K562 (cell line): ENCODE results near the gene DESI1. TPM values are rescaled to one million over a fixed set of nuclear protein-coding genes. Genes with fewer than 3 reads are reported as not detected.

Experiments
- ATAC-seq: fragments of 200-7000 bp; cut with Tn5 transposase; 3 replicates; pipeline ENCODE4 v1.9.1; 2020; ENCODE audit warnings: moderate library complexity
- BruUV-seq: library from RNA; stranded (reverse); fragments of 400-500 nt; replicated peaks from 2 replicates; lab custom pipeline; 2021; lab: Mats Ljungman, UMichigan
- CTCF ChIA-PET: fragments of 300-600 bp; formaldehyde crosslinking; extraction: SDS; loops from one replicate; lab custom pipeline; 2021; ENCODE audit warnings: low intra/inter-chr PET ratio; lab: Yijun Ruan, JAX
- POLR2A ChIA-PET: fragments of 300-600, 350-650 bp; sonication (Branson Sonifier 250); formaldehyde crosslinking; extraction: SDS; loops from one replicate; lab custom pipeline; 2021; ENCODE audit warnings: antibody characterized with exemption, inconsistent platforms; lab: Yijun Ruan, JAX
- DNase-seq, 4 experiments: peaks; one replicate each; pipeline versions ENCODE4 v3.0.0 to v3.0.0-alpha.2; 2011 to 2018; ENCODE audit warnings: low spot score in 3 of 4, mixed read lengths in 3 of 4; ENCODE audit errors: extremely low read depth in 1 of 4
- FAIRE-seq: peaks from 2 replicates; lab custom pipeline; 2011; peaks lifted over from hg19 to GRCh38; lab: Jason Lieb, UNC
- H2AFZ ChIP-seq: 2 replicates; pipeline ENCODE4 v1.6.0; 2011; ENCODE audit warnings: low read depth, low read length, control low read depth, inconsistent platforms
- H3K27ac ChIP-seq: fragments of 200-600 bp; 3 replicates; pipeline ENCODE4 v1.8.0; 2011; ENCODE audit warnings: low read depth, mild to moderate bottlenecking, control low read depth, inconsistent platforms, low read length, moderate library complexity, mixed read lengths; ENCODE audit errors: extremely low read depth
- H3K27me3 ChIP-seq, 2 experiments: fragments of 300-600 bp in 1 of 2; 2 replicates in 1 of 2; 3 replicates in 1 of 2; pipeline versions ENCODE4 v1.6.0 to v1.8.0; 2011; ENCODE audit warnings: inconsistent platforms in 2 of 2, low read length in 2 of 2, mild to moderate bottlenecking in 1 of 2, mixed read lengths in 1 of 2, moderate library complexity in 1 of 2; ENCODE audit not compliant: control insufficient read depth in 2 of 2, insufficient read depth in 2 of 2
- H3K36me3 ChIP-seq: fragments of 300-600 bp; 3 replicates; pipeline ENCODE4 v1.8.0; 2011; ENCODE audit warnings: mild to moderate bottlenecking, low read length, inconsistent platforms; ENCODE audit not compliant: control insufficient read depth, insufficient read depth
- H3K4me1 ChIP-seq, 2 experiments: fragments of 200-600 bp in 1 of 2; replicated peaks in 1 of 2; 2 replicates in 1 of 2; 3 replicates in 1 of 2; pipeline versions ENCODE4 v1.5.1 to v1.8.0; 2011; ENCODE audit warnings: inconsistent platforms in 2 of 2, low read length in 2 of 2, mild to moderate bottlenecking in 1 of 2, mixed read lengths in 1 of 2, moderate library complexity in 1 of 2; ENCODE audit not compliant: control insufficient read depth in 2 of 2, insufficient read depth in 2 of 2
- H3K4me2 ChIP-seq: 2 replicates; pipeline ENCODE4 v1.6.1; 2011; ENCODE audit warnings: low read length, control low read depth, inconsistent platforms, mixed read lengths; ENCODE audit not compliant: insufficient read depth
- H3K4me3 ChIP-seq: fragments of 200-600 bp; sonication (generic), shearing (Covaris generic); 2 replicates; pipeline ENCODE4 v1.5.1; 2016; ENCODE audit warnings: control low read depth, inconsistent platforms
- H3K79me2 ChIP-seq: fragments of 200-600 bp; 3 replicates; pipeline ENCODE4 v1.8.0; 2011; ENCODE audit warnings: low read length, inconsistent platforms; ENCODE audit not compliant: control insufficient read depth, insufficient read depth
- H3K9ac ChIP-seq, 2 experiments: 2 replicates each; pipeline versions ENCODE4 v1.6.0 to v1.6.1; 2011; ENCODE audit warnings: low read depth in 2 of 2, low read length in 2 of 2, control low read depth in 1 of 2, inconsistent platforms in 1 of 2, mild to moderate bottlenecking in 1 of 2, mixed read lengths in 1 of 2; ENCODE audit not compliant: insufficient read depth in 1 of 2
- H3K9me1 ChIP-seq: one replicate; pipeline ENCODE4 v1.6.0; 2011; ENCODE audit warnings: inconsistent platforms, mild to moderate bottlenecking, low read length, moderate library complexity; ENCODE audit not compliant: control insufficient read depth, insufficient read depth
- H3K9me3 ChIP-seq: replicated peaks from 2 replicates; pipeline ENCODE4 v1.5.1; 2011; ENCODE audit warnings: low read depth, low read length, inconsistent platforms; ENCODE audit not compliant: control insufficient read depth, insufficient read depth
- H4K20me1 ChIP-seq: replicated peaks from 2 replicates; pipeline ENCODE4 v1.6.1; 2011; ENCODE audit warnings: low read length, inconsistent platforms, mixed read lengths; ENCODE audit not compliant: control insufficient read depth, insufficient read depth
- CBFA2T2 ChIP-seq: fragments of 450-650 bp; conservative IDR thresholded peaks from 2 replicates; pipeline ENCODE4 v1.6.1; 2017; ENCODE audit warnings: mild to moderate bottlenecking
- NR2C1 ChIP-seq, 2 experiments: fragments of 450-650 bp; IDR thresholded peaks; 2 replicates each; pipeline ENCODE4 v1.6.1; 2017; ENCODE audit warnings: mild to moderate bottlenecking in 2 of 2, antibody characterized with exemption in 1 of 2, inconsistent platforms in 1 of 2, missing compliant biosample characterization in 1 of 2, missing genetic modification characterization in 1 of 2
- TAF7 ChIP-seq: fragments of 450-650 bp; IDR thresholded peaks from 2 replicates; pipeline ENCODE4 v1.6.1; 2016; ENCODE audit warnings: missing genetic modification characterization, missing compliant biosample characterization
- TCF7 ChIP-seq: sonication (generic); IDR thresholded peaks from 2 replicates; pipeline ENCODE4 v1.6.1; 2016; ENCODE audit warnings: antibody characterized with exemption, borderline replicate concordance
- XRCC4 ChIP-seq: IDR thresholded peaks from one replicate; pipeline ENCODE4 v1.6.1; 2011; ENCODE audit not compliant: insufficient read depth, insufficient read length; ENCODE audit errors: extremely low read depth
- WGBS: fragments of 100-300 bp; shearing (Covaris generic); methylation state at CpG from one replicate; pipeline ENCODE4 v1.1.6; 2016; ENCODE audit warnings: low coverage, mixed read lengths; ENCODE audit not compliant: insufficient coverage; ENCODE audit errors: missing lambda C conversion rate; 5-methylcytosine and 5-hydroxymethylcytosine counted together
- in situ Hi-C: fragments of 300-500 bp; cut with MboI; formaldehyde crosslinking; loops from 4 replicates; pipeline ENCODE4 v1.15.0; 2018; ENCODE audit warnings: inconsistent platforms, mixed read lengths
- intact Hi-C: fragments of 100-400 bp; cut with micrococcal nuclease; formaldehyde crosslinking; loops from 2 replicates; pipeline ENCODE4 v1.14.2; 2022
- polyA plus RNA-seq, 8 experiments: library from polyadenylated mRNA; depleted of rRNA in 4 of 8; stranded (reverse) in 5 of 8; unstranded in 3 of 8; fragments of >200 nt; fragmentation: Nextera tagmentation in 2 of 8; fragmentation: Illumina TruSeq in 1 of 8; extraction: Ambion mirVana in 2 of 8; extraction: Trizol in 1 of 8; gene quantifications; 2 replicates each; pipeline versions ENCODE4 v1.2.1 to v1.2.3, GENCODE V29; 2011 to 2014; ENCODE audit warnings: inconsistent platforms in 1 of 8, missing spikeins in 1 of 8
- total RNA-seq, 7 experiments: library from RNA; depleted of rRNA in 6 of 7; stranded (reverse); fragments of >200 nt in 6 of 7; fragmentation: Illumina TruSeq in 2 of 7; extraction: Trizol in 2 of 7; gene quantifications; 2 replicates each; pipeline versions ENCODE4 v1.2.1 to v1.2.3, GENCODE V29; 2011 to 2021; ENCODE audit warnings: low replicate concordance in 1 of 7
- TF ChIP-seq, protein P1 (sequence below): fragments of 450-650 bp; formaldehyde crosslinking; IDR thresholded peaks from 2 replicates; pipeline ENCODE4 v1.4.0; 2022; ENCODE audit warnings: mild to moderate bottlenecking, moderate library complexity

DESI1 gene
- total and polyA plus RNA-seq, 9 of the 15 experiments (the other 6 are each of a cell fraction or from before 2014, with no cell fraction given), result 7.2 to 45.9 (median 29.8) TPM

DNA sequence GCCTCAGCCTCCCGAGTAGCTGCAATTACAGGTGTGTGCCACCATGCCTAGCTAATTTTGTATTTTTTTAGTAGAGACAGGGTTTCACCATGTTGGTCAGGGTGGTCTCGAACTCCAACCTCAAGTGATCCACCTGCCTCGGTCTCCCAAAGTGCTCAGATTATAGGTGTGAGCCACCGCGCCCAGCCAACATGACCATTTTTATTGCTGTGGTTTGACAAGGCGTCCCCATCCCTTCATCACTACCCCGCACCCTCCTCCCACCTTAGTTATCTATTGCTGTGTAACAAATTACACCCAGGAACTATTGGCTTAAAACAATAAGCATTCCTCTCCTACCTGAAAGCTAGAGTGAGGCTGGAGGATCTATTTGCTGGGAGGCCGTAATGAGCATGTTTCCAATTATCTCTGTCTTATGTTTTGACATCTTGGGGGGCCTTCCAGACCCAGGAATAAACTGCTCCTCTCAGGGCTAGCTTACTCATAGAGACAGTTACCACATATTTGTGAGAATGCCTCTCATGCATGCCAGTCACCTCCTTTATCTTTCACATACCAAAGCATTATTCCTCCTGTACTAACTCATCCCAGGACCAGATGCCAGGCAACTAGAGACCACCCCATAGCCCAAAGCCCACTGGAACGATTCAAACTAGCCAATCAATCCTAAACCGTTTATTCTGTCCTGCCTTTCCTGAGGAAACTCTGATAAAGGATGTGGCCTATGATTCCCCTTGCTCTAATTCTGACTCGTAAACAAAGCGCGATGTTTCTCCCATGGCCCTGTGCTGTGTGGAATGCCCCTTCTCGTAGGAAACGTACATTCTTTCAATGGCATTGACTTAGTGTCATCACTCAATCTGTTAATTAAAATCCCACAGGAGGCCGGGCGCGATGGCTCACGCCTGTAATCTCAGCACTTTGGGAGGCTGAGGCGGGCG is 48.4 kb upstream of the DESI1 start (continued):
- TF ChIP-seq XRCC4 (no peak), TAF7 (tag) (no peak), TCF7 (no peak)
- TF ChIP-seq, protein P1, sequence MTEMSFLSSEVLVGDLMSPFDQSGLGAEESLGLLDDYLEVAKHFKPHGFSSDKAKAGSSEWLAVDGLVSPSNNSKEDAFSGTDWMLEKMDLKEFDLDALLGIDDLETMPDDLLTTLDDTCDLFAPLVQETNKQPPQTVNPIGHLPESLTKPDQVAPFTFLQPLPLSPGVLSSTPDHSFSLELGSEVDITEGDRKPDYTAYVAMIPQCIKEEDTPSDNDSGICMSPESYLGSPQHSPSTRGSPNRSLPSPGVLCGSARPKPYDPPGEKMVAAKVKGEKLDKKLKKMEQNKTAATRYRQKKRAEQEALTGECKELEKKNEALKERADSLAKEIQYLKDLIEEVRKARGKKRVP, result no peak

DNA sequence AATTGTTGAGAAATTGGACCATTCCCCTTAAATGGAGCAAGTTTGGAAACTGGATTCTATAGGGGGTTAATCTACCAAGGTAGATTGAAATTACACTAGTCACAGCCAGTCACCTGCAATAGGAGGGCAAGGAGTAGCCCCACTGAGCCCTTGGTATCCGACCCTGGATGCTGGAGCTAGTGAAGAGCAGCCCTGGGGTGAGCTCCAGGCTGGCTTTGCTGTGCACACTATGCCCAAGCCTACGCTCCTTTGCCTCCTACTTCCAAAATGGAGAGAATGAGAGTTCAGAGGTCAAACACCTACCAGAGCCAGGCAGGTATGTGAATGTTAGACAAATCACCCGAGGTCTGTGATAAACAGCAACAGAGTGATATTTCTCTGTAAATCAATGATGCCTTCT is 44.1 kb upstream of the DESI1 start:
- BruUV-seq, result no TSS peak
- 83% methylated on average over 3 of the region's 3 CpGs for WGBS
- H3K9ac ChIP-seq, result no peak overlapping the region
- H3K9me3 ChIP-seq, result no peaks in the 10 kb centered on the region
- H3K4me1 ChIP-seq, result peaks cover 6 to 14% of the 10 kb centered on the region in 2 experiments; a peak in 3 of 5 replicates
- H3K4me2 ChIP-seq, result no peak overlapping the region
- H3K4me3 ChIP-seq, result no peak overlapping the region
- ChIA-PET CTCF (no interaction called here), POLR2A (interaction anchor here (0.7 kb wide), 1 partner anchor 287 kb away, joined by 3 read pairs; no protein-coding TSS in a partner anchor)
- no peaks in the 10 kb centered on the region for H3K9me1 ChIP-seq
- ATAC-seq (no peak), FAIRE-seq (no peak), DNase-seq (no peak)
- no peaks in the 10 kb centered on the region for H4K20me1 ChIP-seq
- TF ChIP-seq NR2C1 (IDR thresholded peaks at IDR 0.05) (0 out of 2 replicates have a peak, but pooled peaks have one; percentile 24), NR2C1 (tag; IDR thresholded peaks at IDR 0.05) (no peak), CBFA2T2 (no peak)
- no peak overlapping the region for H2AFZ ChIP-seq
- intact Hi-C loops, result no loop called here
- H3K79me2 ChIP-seq, result 0 out of 3 replicates have a peak, but pooled peaks cover 3% of the 10 kb centered on the region
- H3K36me3 ChIP-seq, result peaks cover 58% of the 10 kb centered on the region
- in situ Hi-C loops, result no loop called here
- no peak overlapping the region for H3K27ac ChIP-seq
- H3K27me3 ChIP-seq, result no peaks in the 10 kb centered on the region
